Sigmoid colon (tissue), 7 donors: ENCODE results near the gene LEPROT. TPM values are rescaled to one million over a fixed set of nuclear protein-coding genes. Genes with fewer than 3 reads are reported as not detected.

Source experiments
- DNase-seq: peaks from one replicate; pipeline ENCODE4 v3.0.0-alpha.2; 2019
- H3K27ac ChIP-seq, 4 donors: fragments of 200-600 bp; sonication (generic); one replicate each; pipeline ENCODE4 v1.5.1; 2016 to 2019; ENCODE audit warnings: mild to moderate bottlenecking in 1 of 4
- H3K27me3 ChIP-seq, 3 donors: fragments of 200-600 bp; sonication (generic); one replicate each; pipeline ENCODE4 v1.5.1; 2019; ENCODE audit warnings: mild to moderate bottlenecking in 1 of 3
- H3K36me3 ChIP-seq, 4 donors: fragments of 200-600 bp; sonication (generic); one replicate each; pipeline ENCODE4 v1.5.1; 2016 to 2019
- H3K4me1 ChIP-seq, 4 donors: fragments of 200-600 bp; sonication (generic); one replicate each; pipeline ENCODE4 v1.5.1; 2017 to 2019
- H3K4me3 ChIP-seq, 4 donors: fragments of 200-600 bp; sonication (generic); one replicate each; pipeline ENCODE4 v1.5.1; 2017 to 2019; ENCODE audit warnings: mild to moderate bottlenecking in 2 of 4, moderate library complexity in 1 of 4
- H3K9me3 ChIP-seq, 4 donors: fragments of 200-600 bp in 3 of 4; sonication (generic) in 3 of 4; one replicate each; pipeline versions ENCODE4 v1.5.1 to v1.6.1; 2013 to 2019
- EP300 ChIP-seq, 4 donors: sonication (generic); formaldehyde crosslinking; IDR thresholded peaks; one replicate each; pipeline ENCODE4 v1.6.1; 2017; ENCODE audit warnings: antibody characterized with exemption in 4 of 4
- POLR2A ChIP-seq, 2 donors: fragments of 450-650 bp; IDR thresholded peaks; one replicate each; pipeline ENCODE4 v1.6.1; 2016; ENCODE audit warnings: antibody characterized with exemption in 2 of 2, mild to moderate bottlenecking in 2 of 2, moderate library complexity in 2 of 2
- POLR2AphosphoS5 ChIP-seq, 4 donors: sonication (generic); formaldehyde crosslinking; IDR thresholded peaks; one replicate each; pipeline ENCODE4 v1.6.1; 2017; ENCODE audit warnings: antibody characterized with exemption in 4 of 4
- WGBS, 2 donors: extraction: QIAGEN DNeasy Blood & Tissue Kit; methylation state at CpG; one replicate each; pipeline ENCODE4 v1.1.7; 2013; 5-methylcytosine and 5-hydroxymethylcytosine counted together
- intact Hi-C: fragments of 100-400 bp; cut with DNase I; formaldehyde crosslinking; loops from one replicate; pipeline ENCODE4 v1.15.1; 2023
- polyA plus RNA-seq, 3 donors: library from polyadenylated mRNA; stranded (reverse); fragments of 200-250 nt; gene quantifications; one replicate each; pipeline ENCODE4 v1.2.3, GENCODE V29; 2013
- total RNA-seq, 4 donors: library from RNA; depleted of rRNA; stranded (reverse); fragments of >200 nt; gene quantifications; one replicate each; pipeline ENCODE4 v1.1.0, GENCODE V29; 2016
- TF ChIP-seq, protein P1 (sequence below), 4 experiments: fragments of 450-650 bp in 3 of 4; fragments of 200-600 bp in 1 of 4; IDR thresholded peaks; one replicate each; pipeline ENCODE4 v1.5.1; 2016 to 2019; ENCODE audit warnings: antibody characterized with exemption in 4 of 4, mild to moderate bottlenecking in 3 of 4, moderate library complexity in 2 of 4
- donor health status: healthy with polysubstance abuse.
- donor health status: Bipolar disorder and iron deficiency.
- donor health status: healthy.

LEPROT gene
- total and polyA plus RNA-seq, 7 donors, result 14.3 to 67.8 (median 48.2) TPM

- no peak for DNase-seq
- intact Hi-C loops, result no loop called here
- Histone ChIP-seq H3K27me3 (no peaks in the 10 kb centered on the region), H3K36me3 (no peaks in the 10 kb centered on the region), H3K4me1 (no peaks in the 10 kb centered on the region), H3K4me3 (no peak overlapping the region), H3K27ac (no peak overlapping the region), H3K9me3 (no peaks in the 10 kb centered on the region)
- TF ChIP-seq POLR2A (IDR thresholded peaks at IDR 0.05), result no peak
- no peak for TF ChIP-seq EP300 (IDR thresholded peaks at IDR 0.05)
- TF ChIP-seq POLR2AphosphoS5 (IDR thresholded peaks at IDR 0.05), result no peak
- TF ChIP-seq, protein P1, sequence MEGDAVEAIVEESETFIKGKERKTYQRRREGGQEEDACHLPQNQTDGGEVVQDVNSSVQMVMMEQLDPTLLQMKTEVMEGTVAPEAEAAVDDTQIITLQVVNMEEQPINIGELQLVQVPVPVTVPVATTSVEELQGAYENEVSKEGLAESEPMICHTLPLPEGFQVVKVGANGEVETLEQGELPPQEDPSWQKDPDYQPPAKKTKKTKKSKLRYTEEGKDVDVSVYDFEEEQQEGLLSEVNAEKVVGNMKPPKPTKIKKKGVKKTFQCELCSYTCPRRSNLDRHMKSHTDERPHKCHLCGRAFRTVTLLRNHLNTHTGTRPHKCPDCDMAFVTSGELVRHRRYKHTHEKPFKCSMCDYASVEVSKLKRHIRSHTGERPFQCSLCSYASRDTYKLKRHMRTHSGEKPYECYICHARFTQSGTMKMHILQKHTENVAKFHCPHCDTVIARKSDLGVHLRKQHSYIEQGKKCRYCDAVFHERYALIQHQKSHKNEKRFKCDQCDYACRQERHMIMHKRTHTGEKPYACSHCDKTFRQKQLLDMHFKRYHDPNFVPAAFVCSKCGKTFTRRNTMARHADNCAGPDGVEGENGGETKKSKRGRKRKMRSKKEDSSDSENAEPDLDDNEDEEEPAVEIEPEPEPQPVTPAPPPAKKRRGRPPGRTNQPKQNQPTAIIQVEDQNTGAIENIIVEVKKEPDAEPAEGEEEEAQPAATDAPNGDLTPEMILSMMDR (IDR thresholded peaks at IDR 0.05), result no peak
- 93% methylated on average over 4 of the region's 4 CpGs for WGBS, 2 donors
Measured at GRCh38 chr1:65409816-65410326, 10.6 kb upstream of the LEPROT start.

- TF ChIP-seq, protein P1 (IDR thresholded peaks at IDR 0.05), result no peak
- TF ChIP-seq POLR2A (IDR thresholded peaks at IDR 0.05) (no peak), POLR2AphosphoS5 (IDR thresholded peaks at IDR 0.05) (no peak), EP300 (IDR thresholded peaks at IDR 0.05) (no peak)
- intact Hi-C loops, result no loop called here
- 89 to 95% methylated on average over 4 of the region's 4 CpGs for WGBS, 2 donors
- Histone ChIP-seq H3K4me1 (no peaks in the 10 kb centered on the region), H3K36me3 (no peaks in the 10 kb centered on the region), H3K27ac (no peak overlapping the region), H3K27me3 (no peaks in the 10 kb centered on the region), H3K4me3 (no peak overlapping the region), H3K9me3 (no peaks in the 10 kb centered on the region)
- no peak for DNase-seq
Measured at GRCh38 chr1:65412256-65412983, 8.0 kb upstream of the LEPROT start.

DNA sequence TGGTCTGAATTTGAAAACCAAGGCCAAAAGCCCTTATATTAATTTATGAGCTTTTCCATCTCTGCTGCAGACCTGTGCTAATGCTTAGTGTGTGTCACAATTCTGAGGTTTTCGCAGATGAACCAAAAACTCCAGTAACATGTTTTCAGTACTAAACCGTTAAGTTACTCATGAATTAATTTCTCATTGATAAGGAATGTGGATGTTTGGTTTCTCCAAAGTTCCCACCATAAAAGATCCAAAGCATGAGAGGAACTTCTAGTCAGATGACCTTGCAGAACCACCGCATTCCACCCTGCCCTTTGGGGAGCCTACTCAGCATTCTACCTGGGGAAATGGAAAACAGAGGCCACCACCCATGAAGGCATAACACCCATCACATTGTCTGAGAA lies 7.5 kb upstream of the LEPROT start:
- DNase-seq, result no peak
- intact Hi-C loops, result no loop called here
- TF ChIP-seq POLR2AphosphoS5 (IDR thresholded peaks at IDR 0.05) (no peak), POLR2A (IDR thresholded peaks at IDR 0.05) (no peak), EP300 (IDR thresholded peaks at IDR 0.05) (no peak)
- TF ChIP-seq, protein P1 (IDR thresholded peaks at IDR 0.05), result no peak
- no peaks in the 10 kb centered on the region for H3K9me3 ChIP-seq
- H3K27me3 ChIP-seq, result no peaks in the 10 kb centered on the region
- WGBS, 2 donors, result 92 to 95% methylated on average over 3 of the region's 3 CpGs
- no peak overlapping the region for H3K4me3 ChIP-seq
- no peak overlapping the region for H3K27ac ChIP-seq
- H3K36me3 ChIP-seq, result no peaks in the 10 kb centered on the region
- H3K4me1 ChIP-seq, result no peaks in the 10 kb centered on the region

DNA sequence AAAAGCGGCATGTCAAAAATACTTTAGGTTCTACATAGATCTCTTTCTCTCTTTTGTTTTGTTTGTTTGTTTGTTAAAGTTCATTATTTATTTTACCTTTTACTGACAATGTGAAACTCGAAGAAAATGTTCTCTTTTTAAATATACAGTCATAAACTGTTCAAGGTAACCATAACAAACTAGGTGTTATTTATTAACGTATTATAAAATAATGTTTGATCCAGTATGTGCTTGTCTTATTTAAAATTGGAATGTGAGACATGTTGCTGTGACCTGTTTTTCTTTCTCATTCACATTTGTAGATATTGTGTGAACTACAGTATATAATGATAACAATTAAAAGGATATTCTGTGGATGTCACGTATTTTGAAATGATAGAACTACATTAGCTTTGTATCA lies 5.9 kb upstream of the LEPROT start:
- Histone ChIP-seq H3K36me3 (no peaks in the 10 kb centered on the region), H3K4me1 (peaks cover 0 to 5% (median 0%) of the 10 kb centered on the region in 4 donors), H3K9me3 (no peaks in the 10 kb centered on the region), H3K4me3 (no peak overlapping the region), H3K27ac (no peak overlapping the region), H3K27me3 (no peaks in the 10 kb centered on the region)
- TF ChIP-seq EP300 (IDR thresholded peaks at IDR 0.05), result no peak
- TF ChIP-seq POLR2AphosphoS5 (IDR thresholded peaks at IDR 0.05), result no peak
- TF ChIP-seq, protein P1 (IDR thresholded peaks at IDR 0.05), result no peak
- TF ChIP-seq POLR2A (IDR thresholded peaks at IDR 0.05), result no peak
- 73 to 83% methylated on average over 4 of the region's 4 CpGs for WGBS, 2 donors
- intact Hi-C loops, result no loop called here
- DNase-seq, result no peak
